Stimulated activated CD4-positive, alpha-beta T cell treated with anti-CD3 and anti-CD28 coated beads, TNF-alpha, amount 100 ng/mL, for 4 hours (primary cell): ENCODE data around the gene AQP11.
"Not testable (repeated sequence)": the region's sequence is repeated elsewhere in the genome, so short reads cannot be mapped to it uniquely, and the experiment has no call there.

ENCODE experiments used
- DNase-seq, 3 experiments: peaks; one replicate each; pipeline ENCODE4 v3.0.0-alpha.2; 2020; ENCODE audit warnings: low read depth in 3 of 3

Gene AQP11

GRCh38 chr11:77592727-77593126 is 3.0 kb downstream of the AQP11 start:
- no peak for DNase-seq

- no peak for DNase-seq
Measured at GRCh38 chr11:77593883-77594282, 4.1 kb downstream of the AQP11 start.

GRCh38 chr11:77596626-77597025 is 6.9 kb downstream of the AQP11 start:
- no peak for DNase-seq

- DNase-seq, result no peak
Measured at GRCh38 chr11:77598195-77598594, 8.4 kb downstream of the AQP11 start.

GRCh38 chr11:77602381-77603088 is 12.8 kb downstream of the AQP11 start:
- no peak for DNase-seq

- no peak for DNase-seq
Measured at GRCh38 chr11:77604281-77604680, 14.5 kb downstream of the AQP11 start.

- DNase-seq, result no peak
Measured at GRCh38 chr11:77609234-77609633, 19.5 kb downstream of the AQP11 start.

GRCh38 chr11:77611921-77612320 is 22.2 kb downstream of the AQP11 start:
- no peak for DNase-seq

GRCh38 chr11:77617892-77618291 is 28.1 kb downstream of the AQP11 start:
- no peak for DNase-seq

GRCh38 chr11:77619576-77620198 is 29.9 kb downstream of the AQP11 start:
- DNase-seq, result no peak

GRCh38 chr11:77630157-77630710 is 40.5 kb downstream of the AQP11 start:
- DNase-seq, result no peak

GRCh38 chr11:77633926-77634325 is 44.2 kb downstream of the AQP11 start:
- DNase-seq, result not testable (repeated sequence)

- no peak for DNase-seq
Measured at GRCh38 chr11:77636731-77637344, 47.1 kb downstream of the AQP11 start.

GRCh38 chr11:77637345-77638165 is 47.8 kb downstream of the AQP11 start, which contains the start of gene CLNS1A:
Gene CLNS1A, minus strand, starts transcription at chr11:77637794. Its CDS starts 80 bp downstream, at chr11:77637714.
- peak; percentile 60 to 67 (median 64) for DNase-seq

- DNase-seq, result no peak
Measured at GRCh38 chr11:77642228-77642627, 52.5 kb downstream of the AQP11 start.

- DNase-seq, result no peak
Measured at GRCh38 chr11:77644887-77645286, 55.1 kb downstream of the AQP11 start.

- DNase-seq, result no peak
Measured at GRCh38 chr11:77647654-77648305, 58.0 kb downstream of the AQP11 start.

GRCh38 chr11:77650123-77650522 is 60.4 kb downstream of the AQP11 start:
- DNase-seq, result no peak

- DNase-seq, result no peak
Measured at GRCh38 chr11:77654770-77655434, 65.1 kb downstream of the AQP11 start.

GRCh38 chr11:77656362-77656761 is 66.6 kb downstream of the AQP11 start:
- no peak for DNase-seq
